Ramos (cell line): ENCODE measurements around the gene CAPN2.

Source experiments
- in situ Hi-C: fragments of 300-500 bp; cut with MboI; formaldehyde crosslinking; loops from one replicate; pipeline ENCODE4 v1.14.3; 2022; ENCODE audit warnings: low sequenced_read_pairs; ENCODE audit not compliant: unreplicated experiment

CAPN2 gene

GRCh38 chr1:223700942-223701637 lies 11.2 kb upstream of the CAPN2 start:
- in situ Hi-C loops, result no loop called here

GRCh38 chr1:223702735-223703667 lies 9.3 kb upstream of the CAPN2 start:
- in situ Hi-C loops, result no loop called here

GRCh38 chr1:223703668-223704013 lies 8.7 kb upstream of the CAPN2 start:
- in situ Hi-C loops, result no loop called here

- in situ Hi-C loops, result no loop called here
Measured at GRCh38 chr1:223704921-223705878, 7.1 kb upstream of the CAPN2 start.

GRCh38 chr1:223706077-223706973 lies 6.0 kb upstream of the CAPN2 start:
- in situ Hi-C loops, result no loop called here

GRCh38 chr1:223707256-223708000 lies 4.9 kb upstream of the CAPN2 start:
- in situ Hi-C loops, result no loop called here

GRCh38 chr1:223708001-223708359 lies 4.4 kb upstream of the CAPN2 start:
- in situ Hi-C loops, result no loop called here

GRCh38 chr1:223708651-223709268 lies 3.6 kb upstream of the CAPN2 start:
- in situ Hi-C loops, result no loop called here

GRCh38 chr1:223709598-223709997 lies 2.7 kb upstream of the CAPN2 start:
- in situ Hi-C loops, result no loop called here

- in situ Hi-C loops, result no loop called here
Measured at GRCh38 chr1:223710179-223711133, 1.9 kb upstream of the CAPN2 start.

- in situ Hi-C loops, result no loop called here
Measured at GRCh38 chr1:223711173-223711572, 1.2 kb upstream of the CAPN2 start.

GRCh38 chr1:223711747-223712193 lies 569 bp upstream of the CAPN2 start:
- in situ Hi-C loops, result no loop called here

GRCh38 chr1:223712850-223713474 lies 623 bp downstream of the CAPN2 start:
- in situ Hi-C loops, result no loop called here

GRCh38 chr1:223713546-223714420 lies 1.4 kb downstream of the CAPN2 start:
- in situ Hi-C loops, result no loop called here

- in situ Hi-C loops, result no loop called here
Measured at GRCh38 chr1:223714421-223714724, 2.0 kb downstream of the CAPN2 start.
